Sigmoid colon (tissue), 4 donors: ENCODE results near the gene POU6F2.

ENCODE experiments used
- EP300 ChIP-seq, 4 donors: sonication (generic); formaldehyde crosslinking; IDR thresholded peaks; one replicate each; pipeline ENCODE4 v1.6.1; 2017; ENCODE audit warnings: antibody characterized with exemption in 4 of 4
- POLR2A ChIP-seq, 2 donors: fragments of 450-650 bp; IDR thresholded peaks; one replicate each; pipeline ENCODE4 v1.6.1; 2016; ENCODE audit warnings: antibody characterized with exemption in 2 of 2, mild to moderate bottlenecking in 2 of 2, moderate library complexity in 2 of 2
- TF ChIP-seq, protein P1 (sequence below), 4 experiments: fragments of 450-650 bp in 3 of 4; fragments of 200-600 bp in 1 of 4; IDR thresholded peaks; one replicate each; pipeline ENCODE4 v1.5.1; 2016 to 2019; ENCODE audit warnings: antibody characterized with exemption in 4 of 4, mild to moderate bottlenecking in 3 of 4, moderate library complexity in 2 of 4

DNA sequence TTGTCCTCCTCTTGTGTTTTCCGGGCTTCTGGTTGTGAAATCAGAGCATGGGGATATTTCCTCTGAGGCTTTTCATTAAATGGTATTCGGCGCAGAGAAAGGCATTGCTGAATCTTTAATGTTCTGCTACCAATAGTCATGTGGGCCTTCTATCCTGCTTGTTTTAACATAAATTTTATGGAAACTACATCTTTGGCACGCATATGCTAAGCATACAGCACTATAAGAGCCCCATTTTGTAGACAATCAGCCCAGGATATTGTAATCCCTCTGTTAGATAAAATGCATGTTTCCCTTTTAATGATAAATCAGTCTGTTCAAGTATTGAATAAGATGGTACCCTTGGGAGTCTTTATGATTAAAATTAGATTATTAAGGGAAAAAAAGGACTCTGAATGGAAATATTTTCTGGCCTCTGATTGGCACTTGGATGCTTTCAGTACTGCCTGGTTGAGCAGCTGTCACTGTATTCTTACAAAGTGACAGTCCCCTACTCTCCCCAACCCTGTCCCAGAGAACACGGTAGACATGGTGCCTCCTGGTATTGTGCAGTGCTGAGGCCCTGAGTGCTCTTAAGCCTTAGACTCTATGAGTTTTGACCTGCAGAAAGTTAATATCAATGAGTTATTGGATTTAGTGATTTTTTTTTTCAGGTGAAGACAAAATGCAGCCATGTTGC is 256.3 kb downstream of the POU6F2 start:
- TF ChIP-seq, protein P1, sequence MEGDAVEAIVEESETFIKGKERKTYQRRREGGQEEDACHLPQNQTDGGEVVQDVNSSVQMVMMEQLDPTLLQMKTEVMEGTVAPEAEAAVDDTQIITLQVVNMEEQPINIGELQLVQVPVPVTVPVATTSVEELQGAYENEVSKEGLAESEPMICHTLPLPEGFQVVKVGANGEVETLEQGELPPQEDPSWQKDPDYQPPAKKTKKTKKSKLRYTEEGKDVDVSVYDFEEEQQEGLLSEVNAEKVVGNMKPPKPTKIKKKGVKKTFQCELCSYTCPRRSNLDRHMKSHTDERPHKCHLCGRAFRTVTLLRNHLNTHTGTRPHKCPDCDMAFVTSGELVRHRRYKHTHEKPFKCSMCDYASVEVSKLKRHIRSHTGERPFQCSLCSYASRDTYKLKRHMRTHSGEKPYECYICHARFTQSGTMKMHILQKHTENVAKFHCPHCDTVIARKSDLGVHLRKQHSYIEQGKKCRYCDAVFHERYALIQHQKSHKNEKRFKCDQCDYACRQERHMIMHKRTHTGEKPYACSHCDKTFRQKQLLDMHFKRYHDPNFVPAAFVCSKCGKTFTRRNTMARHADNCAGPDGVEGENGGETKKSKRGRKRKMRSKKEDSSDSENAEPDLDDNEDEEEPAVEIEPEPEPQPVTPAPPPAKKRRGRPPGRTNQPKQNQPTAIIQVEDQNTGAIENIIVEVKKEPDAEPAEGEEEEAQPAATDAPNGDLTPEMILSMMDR (IDR thresholded peaks at IDR 0.05), result no peak
- TF ChIP-seq EP300 (IDR thresholded peaks at IDR 0.05) (no peak), POLR2A (IDR thresholded peaks at IDR 0.05) (no peak)
